HG02763 (cell line): Measurements from ENCODE around the gene KIF7.

Experiments
- ATAC-seq: cut with Tn5 transposase; IDR thresholded peaks from one replicate; pipeline ENCODE4 v1.9.1; 2021; ENCODE audit warnings: mild to moderate bottlenecking, moderate library complexity; ENCODE audit not compliant: unreplicated experiment

Gene KIF7

DNA sequence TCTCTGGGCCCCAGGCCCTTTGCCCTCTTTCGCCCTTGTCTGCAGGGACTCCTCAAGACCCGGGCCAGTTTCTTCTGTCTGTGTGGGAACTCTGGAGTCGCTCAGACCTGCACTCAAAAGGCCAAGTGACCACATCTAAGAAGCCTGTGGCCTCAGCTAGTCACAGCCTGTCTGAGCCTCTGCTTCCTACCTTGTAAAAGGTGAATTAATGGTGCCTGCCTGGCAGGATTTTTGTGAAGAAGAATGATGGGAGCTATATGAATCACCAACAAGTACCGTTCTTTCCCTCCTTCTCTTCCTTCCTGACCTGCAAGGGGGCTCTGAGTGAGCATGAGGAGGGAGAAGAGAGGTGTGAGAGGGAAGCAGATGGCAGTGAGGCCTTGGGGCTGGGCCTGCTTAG lies 16.4 kb upstream of the KIF7 start:
- ATAC-seq, result no peak

- no peak for ATAC-seq
Observed at GRCh38 chr15:89670971-89671560, 15.8 kb upstream of the KIF7 start.

DNA sequence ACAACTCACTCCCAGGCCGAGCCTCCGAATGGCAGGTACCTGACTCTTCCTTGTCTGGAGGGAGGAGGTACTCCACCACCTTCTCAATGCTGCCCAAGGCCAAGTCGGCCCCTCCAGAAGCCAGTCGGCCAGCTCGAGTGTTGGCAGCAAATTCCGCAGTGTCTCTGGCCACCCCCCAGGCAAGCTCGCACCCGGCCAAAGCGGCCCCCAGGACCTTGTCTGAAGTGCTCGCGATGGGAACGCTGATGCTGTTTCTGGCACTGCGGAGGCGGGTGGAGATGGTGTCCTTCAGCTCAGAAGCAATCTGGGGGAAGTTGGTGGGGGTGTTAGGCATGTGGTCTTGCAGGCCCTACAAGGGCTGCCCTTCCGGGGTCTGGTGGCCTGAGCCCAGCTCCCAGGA lies 14.7 kb upstream of the KIF7 start:
- ATAC-seq, result no peak

GRCh38 chr15:89669309-89669865 lies 14.1 kb upstream of the KIF7 start:
- no peak for ATAC-seq

- no peak for ATAC-seq
Observed at GRCh38 chr15:89668171-89668570, 12.9 kb upstream of the KIF7 start.

- no peak for ATAC-seq
Observed at GRCh38 chr15:89667706-89667960, 12.4 kb upstream of the KIF7 start.

GRCh38 chr15:89666858-89667705 lies 11.8 kb upstream of the KIF7 start:
- no peak for ATAC-seq

GRCh38 chr15:89666184-89666857 lies 11.1 kb upstream of the KIF7 start:
- no peak for ATAC-seq

- no peak for ATAC-seq
Observed at GRCh38 chr15:89665449-89666181, 10.3 kb upstream of the KIF7 start.

GRCh38 chr15:89664441-89665350 lies 9.4 kb upstream of the KIF7 start:
- no peak for ATAC-seq

DNA sequence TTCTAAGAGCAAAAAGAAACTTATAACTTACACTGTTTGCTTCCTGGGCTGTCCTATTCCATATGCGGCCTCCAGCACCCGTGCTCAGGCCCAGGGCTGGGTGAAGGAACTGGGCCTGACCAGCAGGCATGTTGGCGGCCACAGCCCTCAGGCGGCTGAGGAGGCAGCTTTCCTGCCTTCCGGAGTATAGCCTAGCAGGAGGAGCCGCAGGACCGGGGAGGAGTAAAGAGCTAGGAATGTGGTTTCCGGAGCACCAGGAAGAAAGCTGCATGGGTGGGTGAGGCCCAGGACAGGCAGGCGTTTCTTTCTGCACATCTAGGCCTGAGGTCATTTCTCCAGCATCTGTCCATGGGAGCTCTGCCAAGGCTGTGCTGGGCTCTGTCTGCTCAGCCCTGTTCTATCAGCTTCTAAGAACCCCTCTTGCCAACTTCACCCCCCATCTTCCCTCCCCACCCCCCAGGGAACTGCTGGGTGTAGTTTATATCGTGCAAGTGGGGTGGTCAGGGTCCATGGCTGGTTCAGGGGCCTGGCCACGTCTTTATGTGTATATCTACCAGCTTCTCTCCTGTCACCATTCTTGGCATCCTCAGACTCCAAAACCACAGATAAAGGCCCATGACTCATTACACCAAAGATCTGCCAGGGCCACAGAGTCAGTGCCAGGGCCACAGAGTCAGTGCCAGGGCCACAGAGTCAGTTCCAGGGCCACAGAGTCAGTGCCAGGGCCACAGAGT lies 7.8 kb upstream of the KIF7 start:
- no peak for ATAC-seq

- ATAC-seq, result no peak
Observed at GRCh38 chr15:89660556-89660955, 5.3 kb upstream of the KIF7 start.

- no peak for ATAC-seq
Observed at GRCh38 chr15:89659295-89659694, 4.0 kb upstream of the KIF7 start.

- ATAC-seq, result no peak
Observed at GRCh38 chr15:89657686-89658200, 2.5 kb upstream of the KIF7 start.

GRCh38 chr15:89656116-89656815 lies 999 bp upstream of the KIF7 start:
- ATAC-seq, result no peak

GRCh38 chr15:89654301-89654761 lies 936 bp downstream of the KIF7 start:
- no peak for ATAC-seq

DNA sequence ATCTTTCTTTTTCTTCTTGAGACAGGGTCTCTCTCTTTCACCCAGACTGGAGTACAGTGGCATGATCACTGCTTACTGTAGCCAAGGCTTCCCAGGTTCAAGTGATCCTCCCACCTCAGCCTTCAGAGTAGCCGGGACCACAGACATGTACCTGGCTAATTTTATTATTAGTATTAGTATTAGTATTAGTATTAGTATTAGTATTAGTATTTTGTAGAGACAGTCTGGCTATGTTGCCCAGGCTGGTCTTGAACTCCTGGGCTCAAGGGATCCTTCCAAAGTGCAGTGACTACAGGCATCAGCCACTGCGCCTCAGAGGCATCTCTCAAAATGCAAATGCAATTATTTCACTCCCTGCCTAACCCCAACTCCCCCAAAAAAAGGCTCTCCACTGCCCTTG lies 1.7 kb downstream of the KIF7 start:
- ATAC-seq, result no peak

DNA sequence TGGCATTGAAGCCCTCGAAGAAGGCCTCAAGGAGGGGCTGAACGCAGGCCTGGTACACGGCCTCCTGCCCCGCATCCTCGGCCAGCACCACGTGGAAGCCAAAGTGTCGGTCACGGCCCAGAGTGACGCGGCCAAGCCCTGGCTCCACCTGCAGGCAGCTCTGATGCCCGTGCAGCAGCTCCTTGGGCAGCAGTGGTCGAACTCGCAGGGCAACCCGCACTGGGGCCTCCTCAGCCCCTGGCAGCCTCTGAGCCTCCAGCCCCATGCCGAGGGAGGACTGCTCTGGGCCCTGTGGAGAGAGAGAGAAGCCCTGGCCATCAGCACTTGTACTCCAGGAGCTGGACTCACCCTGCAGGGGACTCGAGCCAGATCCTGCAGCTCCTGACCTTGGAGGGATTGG lies 2.6 kb downstream of the KIF7 start:
- ATAC-seq, result no peak

GRCh38 chr15:89652131-89652530 lies 3.1 kb downstream of the KIF7 start:
- ATAC-seq, result no peak
